ENCODE measurements around the gene CXADR. TPM values are rescaled to one million over a fixed set of nuclear protein-coding genes. Genes with fewer than 3 reads are reported as not detected.

The CXADR gene
- total RNA-seq, 1 experiment from 2014 or later: 119 TPM

- no peaks in the 10 kb centered on the region for H3K9me3 Mint-ChIP-seq
- H3K4me3 Mint-ChIP-seq: no peak overlapping the region
- H3K27me3 Mint-ChIP-seq (ENCODE audit: low read depth): no peaks in the 10 kb centered on the region
- peaks cover 74% of the 10 kb centered on the region for H3K4me1 Mint-ChIP-seq
- H3K27ac Mint-ChIP-seq: no peak overlapping the region
- ATAC-seq: no peak
- no peak for DNase-seq (ENCODE audit: low spot score)
- peaks cover 3% of the 10 kb centered on the region for H3K36me3 Mint-ChIP-seq
- no peak for TF ChIP-seq OVOL2 (CRISPR knock-in tag; IDR thresholded peaks at IDR 0.05; ENCODE audit: borderline replicate concordance)
- no peak for TF ChIP-seq TP53 (CRISPR knock-in tag; IDR thresholded peaks at IDR 0.05)
- no peak for TF ChIP-seq GABPB1 (CRISPR knock-in tag; IDR thresholded peaks at IDR 0.05)
- no peak for TF ChIP-seq CTCF (IDR thresholded peaks at IDR 0.05)
- TF ChIP-seq ZNF317 (CRISPR knock-in tag; IDR thresholded peaks at IDR 0.05; ENCODE audit: borderline replicate concordance, low read depth): no peak
- no peak for TF ChIP-seq USF2 (CRISPR knock-in tag; IDR thresholded peaks at IDR 0.05)
- TF ChIP-seq HMGA2 (CRISPR knock-in tag; IDR thresholded peaks at IDR 0.05): no peak
- TF ChIP-seq ZNF281 (CRISPR knock-in tag; IDR thresholded peaks at IDR 0.05): no peak
- no peak for TF ChIP-seq ZMAT4 (CRISPR knock-in tag; IDR thresholded peaks at IDR 0.05)
- no peak for TF ChIP-seq TCF7 (CRISPR knock-in tag; IDR thresholded peaks at IDR 0.05; ENCODE audit: low read depth)
- no peak for TF ChIP-seq MAX (CRISPR knock-in tag; IDR thresholded peaks at IDR 0.05)
- TF ChIP-seq IRF2 (CRISPR knock-in tag; IDR thresholded peaks at IDR 0.05; ENCODE audit: borderline replicate concordance, low read depth): no peak
- TF ChIP-seq ETV6 (CRISPR knock-in tag; IDR thresholded peaks at IDR 0.05): no peak
- TF ChIP-seq SP1 (CRISPR knock-in tag; conservative IDR thresholded peaks at IDR 0.05): no peak
- no peak for TF ChIP-seq GRHL2 (CRISPR knock-in tag; IDR thresholded peaks at IDR 0.05; ENCODE audit: insufficient replicate concordance, severe bottlenecking)
- no peak for TF ChIP-seq CDX4 (CRISPR knock-in tag; IDR thresholded peaks at IDR 0.05; ENCODE audit: borderline replicate concordance)
- TF ChIP-seq ERG (CRISPR knock-in tag; IDR thresholded peaks at IDR 0.05): no peak
- no peak for TF ChIP-seq NFATC4 (CRISPR knock-in tag; IDR thresholded peaks at IDR 0.05)
- no peak for TF ChIP-seq USF1 (CRISPR knock-in tag; IDR thresholded peaks at IDR 0.05)
- ChIA-PET CTCF (interaction anchor here (1.7 kb wide), 1 partner anchor 25 kb away, joined by 6 read pairs; no protein-coding TSS in a partner anchor), POLR2A (no interaction called here)
Observed at GRCh38 chr21:17529648-17530047, 16.8 kb downstream of the CXADR start.

All from WTC11 (cell line).